Measurements from ENCODE around the gene ADSL.

- TF ChIP-seq EZH2 (IDR thresholded peaks at IDR 0.05; ENCODE audit: insufficient read depth, poor library complexity, severe bottlenecking) (no peak), EZH2phosphoT487 (IDR thresholded peaks at IDR 0.05; ENCODE audit: insufficient read depth, low read depth) (no peak)
These were observed 23.4 kb upstream of the ADSL start for GRCh38 chr22:40322818-40323447.

Measured in GM23248 (cell line).